ENCODE results near the gene SND1. TPM values are rescaled to one million over a fixed set of nuclear protein-coding genes. Genes with fewer than 3 reads are reported as not detected.
A peak's percentile ranks its signal among the peaks of the same experiment; 100 is the strongest.

The SND1 gene
- total RNA-seq, 1 donor, result 241 TPM

GRCh38 chr7:127751490-127752448 is 99.8 kb downstream of the SND1 start:
- no peak overlapping the region for H3K4me3 ChIP-seq (ENCODE audit: low read depth, low read length)
- TF ChIP-seq CTCF (IDR thresholded peaks at IDR 0.05; ENCODE audit: insufficient read depth, low read depth, low read length), result no peak
- DNase-seq (ENCODE audit: low read depth), result peak; percentile 23

- DNase-seq (ENCODE audit: low read depth), result no peak
- no peak overlapping the region for H3K4me3 ChIP-seq (ENCODE audit: low read depth, low read length)
- TF ChIP-seq CTCF (IDR thresholded peaks at IDR 0.05; ENCODE audit: insufficient read depth, low read depth, low read length), result no peak
These were observed 100.8 kb downstream of the SND1 start for GRCh38 chr7:127752829-127753228.

- no peak for DNase-seq (ENCODE audit: low read depth)
- no peak overlapping the region for H3K4me3 ChIP-seq (ENCODE audit: low read depth, low read length)
- TF ChIP-seq CTCF (IDR thresholded peaks at IDR 0.05; ENCODE audit: insufficient read depth, low read depth, low read length), result no peak
These were observed 102.5 kb downstream of the SND1 start for GRCh38 chr7:127754457-127754856.

- H3K4me3 ChIP-seq (ENCODE audit: low read depth, low read length), result no peak overlapping the region
- TF ChIP-seq CTCF (IDR thresholded peaks at IDR 0.05; ENCODE audit: insufficient read depth, low read depth, low read length), result no peak
- DNase-seq (ENCODE audit: low read depth), result no peak
These were observed 103.5 kb downstream of the SND1 start for GRCh38 chr7:127755521-127755920.

GRCh38 chr7:127755965-127756364 is 104.0 kb downstream of the SND1 start:
- TF ChIP-seq CTCF (IDR thresholded peaks at IDR 0.05; ENCODE audit: insufficient read depth, low read depth, low read length), result no peak

GRCh38 chr7:127758105-127758504 is 106.1 kb downstream of the SND1 start:
- DNase-seq (ENCODE audit: low read depth), result peak; percentile 16
- no peak for TF ChIP-seq CTCF (IDR thresholded peaks at IDR 0.05; ENCODE audit: insufficient read depth, low read depth, low read length)
- no peak overlapping the region for H3K4me3 ChIP-seq (ENCODE audit: low read depth, low read length)

More at GRCh38 chr7:127755965-127756364, 104.0 kb downstream of the SND1 start:
- H3K4me3 ChIP-seq (ENCODE audit: low read depth, low read length), result no peak overlapping the region
- DNase-seq (ENCODE audit: low read depth), result no peak
